H9 (cell line): Measurements from ENCODE around the gene JUP. TPM values are rescaled to one million over a fixed set of nuclear protein-coding genes. Genes with fewer than 3 reads are reported as not detected.

ENCODE experiments used
- DNase-seq: peaks from one replicate; pipeline ENCODE4 v3.0.0-alpha.2; 2017
- H2AFZ ChIP-seq: one replicate; pipeline ENCODE4 v1.6.1; 2013; ENCODE audit warnings: mild to moderate bottlenecking, low read length, control low read depth, moderate library complexity
- H2AK5ac ChIP-seq: 2 replicates; pipeline ENCODE4 v1.6.1; 2013; ENCODE audit warnings: low read length, control low read depth, mixed read lengths; ENCODE audit not compliant: insufficient read length
- H2BK120ac ChIP-seq: one replicate; pipeline ENCODE4 v1.6.1; 2013; ENCODE audit warnings: low read depth, mild to moderate bottlenecking, low read length, control low read depth, inconsistent platforms; ENCODE audit not compliant: poor library complexity, severe bottlenecking
- H2BK12ac ChIP-seq: 2 replicates; pipeline ENCODE4 v1.6.1; 2013; ENCODE audit warnings: low read length, control low read depth, mixed read lengths, low read depth; ENCODE audit not compliant: insufficient read length
- H2BK15ac ChIP-seq: 2 replicates; pipeline ENCODE4 v1.6.1; 2013; ENCODE audit warnings: low read depth, low read length, control low read depth
- H2BK20ac ChIP-seq: one replicate; pipeline ENCODE4 v1.6.1; 2013; ENCODE audit warnings: low read depth, mild to moderate bottlenecking, low read length, control low read depth, inconsistent platforms; ENCODE audit not compliant: poor library complexity, severe bottlenecking
- H2BK5ac ChIP-seq: 2 replicates; pipeline ENCODE4 v1.6.1; 2013; ENCODE audit warnings: low read length, control low read depth, mixed read lengths; ENCODE audit not compliant: insufficient read length
- H3K14ac ChIP-seq: 2 replicates; pipeline ENCODE4 v1.6.1; 2013; ENCODE audit warnings: low read length, control low read depth; ENCODE audit not compliant: insufficient read depth
- H3K18ac ChIP-seq: 2 replicates; pipeline ENCODE4 v1.6.1; 2013; ENCODE audit warnings: low read depth, mild to moderate bottlenecking, mixed read lengths, low read length, control low read depth; ENCODE audit not compliant: insufficient read length
- H3K23ac ChIP-seq: 2 replicates; pipeline ENCODE4 v1.6.1; 2013; ENCODE audit warnings: low read length, control low read depth, mixed read lengths, low read depth; ENCODE audit not compliant: insufficient read length
- H3K23me2 ChIP-seq: 2 replicates; pipeline ENCODE4 v1.6.1; 2013; ENCODE audit warnings: low read depth, mild to moderate bottlenecking, mixed read lengths, low read length, control low read depth; ENCODE audit not compliant: insufficient read length, poor library complexity, severe bottlenecking
- H3K27ac ChIP-seq: 2 replicates; pipeline ENCODE4 v1.5.1; 2013; ENCODE audit warnings: low read length, control low read depth, mixed read lengths, low read depth; ENCODE audit not compliant: insufficient read length
- H3K27me3 ChIP-seq: 2 replicates; pipeline ENCODE4 v1.6.1; 2013; ENCODE audit warnings: low read length, control low read depth, inconsistent platforms; ENCODE audit not compliant: insufficient read depth
- H3K4ac ChIP-seq: 2 replicates; pipeline ENCODE4 v1.6.1; 2013; ENCODE audit warnings: low read depth, mild to moderate bottlenecking, control low read depth, inconsistent platforms, low read length, moderate library complexity
- H3K4me1 ChIP-seq: 2 replicates; pipeline ENCODE4 v1.6.1; 2013; ENCODE audit warnings: low read length, control low read depth, inconsistent platforms; ENCODE audit not compliant: insufficient read depth
- H3K4me2 ChIP-seq: 2 replicates; pipeline ENCODE4 v1.6.1; 2013; ENCODE audit warnings: low read length, control low read depth, mixed read lengths; ENCODE audit not compliant: insufficient read length, insufficient read depth
- H3K56ac ChIP-seq: 2 replicates; pipeline ENCODE4 v1.6.1; 2013; ENCODE audit warnings: low read depth, mild to moderate bottlenecking, mixed read lengths, low read length, control low read depth; ENCODE audit not compliant: insufficient read length
- H3K79me1 ChIP-seq: 2 replicates; pipeline ENCODE4 v1.6.1; 2013; ENCODE audit warnings: low read depth, mild to moderate bottlenecking, moderate library complexity, low read length, control low read depth, inconsistent platforms; ENCODE audit not compliant: insufficient read depth, poor library complexity, severe bottlenecking
- H3K79me2 ChIP-seq: 2 replicates; pipeline ENCODE4 v1.6.1; 2013; ENCODE audit warnings: low read length, control low read depth, inconsistent platforms; ENCODE audit not compliant: insufficient read depth
- H3K9ac ChIP-seq: 2 replicates; pipeline ENCODE4 v1.6.1; 2013; ENCODE audit warnings: low read length, control low read depth, mixed read lengths; ENCODE audit not compliant: insufficient read length; ENCODE audit errors: extremely low read depth
- H3K9me3 ChIP-seq: one replicate; pipeline ENCODE4 v1.6.1; 2013; ENCODE audit warnings: low read depth, low read length, inconsistent platforms; ENCODE audit not compliant: control insufficient read depth
- H3T11ph ChIP-seq: one replicate; pipeline ENCODE4 v1.6.1; 2013; ENCODE audit warnings: mild to moderate bottlenecking, low read length, control low read depth, inconsistent platforms
- H4K20me1 ChIP-seq: one replicate; pipeline ENCODE4 v1.6.1; 2013; ENCODE audit not compliant: control insufficient read depth, insufficient read length, insufficient read depth
- H4K5ac ChIP-seq: 2 replicates; pipeline ENCODE4 v1.6.1; 2013; ENCODE audit warnings: low read depth, mild to moderate bottlenecking, mixed read lengths, low read length, control low read depth; ENCODE audit not compliant: insufficient read length
- H4K8ac ChIP-seq: replicated peaks from 2 replicates; pipeline ENCODE4 v1.6.1; 2013; ENCODE audit warnings: low read length, control low read depth, mixed read lengths, low read depth; ENCODE audit not compliant: insufficient read length
- H4K91ac ChIP-seq: 2 replicates; pipeline ENCODE4 v1.6.1; 2013; ENCODE audit warnings: low read depth, mild to moderate bottlenecking, moderate library complexity, mixed read lengths, low read length, control low read depth; ENCODE audit not compliant: insufficient read length
- H3K27ac Mint-ChIP-seq, 3 experiments: 2 replicates in 2 of 3; 3 replicates in 1 of 3; pipeline ENCODE4 v1.8.0; 2020 to 2021; ENCODE audit warnings: mixed read lengths in 3 of 3, mild to moderate bottlenecking in 1 of 3, moderate library complexity in 1 of 3
- H3K27me3 Mint-ChIP-seq: 2 replicates; pipeline ENCODE4 v1.8.0; 2021; ENCODE audit warnings: low read depth, mild to moderate bottlenecking, moderate library complexity, mixed read lengths
- H3K36me3 Mint-ChIP-seq, 3 experiments: 2 replicates in 2 of 3; 3 replicates in 1 of 3; pipeline ENCODE4 v1.8.0; 2020 to 2021; ENCODE audit warnings: low read depth in 3 of 3, mixed read lengths in 3 of 3; ENCODE audit not compliant: insufficient read depth in 1 of 3
- H3K4me1 Mint-ChIP-seq, 2 experiments: 2 replicates each; pipeline ENCODE4 v1.8.0; 2020; ENCODE audit warnings: mixed read lengths in 2 of 2
- H3K4me3 Mint-ChIP-seq, 2 experiments: 2 replicates in 1 of 2; 3 replicates in 1 of 2; pipeline ENCODE4 v1.8.0; 2020 to 2021; ENCODE audit warnings: mild to moderate bottlenecking in 2 of 2, mixed read lengths in 2 of 2, moderate library complexity in 1 of 2
- H3K9me3 Mint-ChIP-seq, 2 experiments: 2 replicates in 1 of 2; 3 replicates in 1 of 2; pipeline ENCODE4 v1.8.0; 2020; ENCODE audit warnings: mild to moderate bottlenecking in 2 of 2, mixed read lengths in 2 of 2, moderate library complexity in 1 of 2
- CTCF ChIP-seq: fragments of 200-600 bp; sonication (generic); conservative IDR thresholded peaks from 3 replicates; pipeline ENCODE4 v1.8.0; 2021; ENCODE audit warnings: antibody characterized with exemption, mild to moderate bottlenecking
- WGBS: extraction: QIAGEN DNeasy Blood & Tissue Kit; methylation state at CpG from one replicate; pipeline ENCODE4 v1.1.7; 2013; ENCODE audit warnings: missing lambda C conversion rate, low lambda C conversion rate, mixed read lengths; ENCODE audit not compliant: insufficient read length; ENCODE audit errors: extremely low coverage; 5-methylcytosine and 5-hydroxymethylcytosine counted together
- total RNA-seq: library from RNA; stranded (reverse); gene quantifications from 2 replicates; pipeline ENCODE4 v1.2.1, GENCODE V29; 2021

The JUP gene
- total RNA-seq, 1 experiment from 2014 or later: 90.1 TPM

GRCh38 chr17:41767324-41768042, 19.0 kb downstream of the JUP start:
- H4K91ac ChIP-seq: no peak overlapping the region
- no peak overlapping the region for H2BK120ac ChIP-seq
- no peak for TF ChIP-seq CTCF
- no peak overlapping the region for H3K56ac ChIP-seq
- H3T11ph ChIP-seq: no peak overlapping the region
- no peak for DNase-seq
- H3K23me2 ChIP-seq: no peaks in the 10 kb centered on the region
- H3K14ac ChIP-seq: no peak overlapping the region
- no peak overlapping the region for H2BK12ac ChIP-seq
- no peak overlapping the region for H3K9ac ChIP-seq
- no peaks in the 10 kb centered on the region for H4K20me1 ChIP-seq
- H3K9me3 Mint-ChIP-seq: no peaks in the 10 kb centered on the region
- H3K18ac ChIP-seq: no peak overlapping the region
- no peak overlapping the region for H2BK20ac ChIP-seq
- no peak overlapping the region for H3K23ac ChIP-seq
- H3K4me2 ChIP-seq: no peak overlapping the region
- no peak overlapping the region for H3K4ac ChIP-seq
- peaks cover 46 to 83% (median 80%) of the 10 kb centered on the region in 3 experiments for H3K36me3 Mint-ChIP-seq
- H2BK15ac ChIP-seq: no peak overlapping the region
- H3K27ac ChIP-seq: no peak overlapping the region
- peaks cover 5% of the 10 kb centered on the region; the same call in 1 of the 2 replicates for H3K4me1 ChIP-seq
- no peak overlapping the region for H2AK5ac ChIP-seq
- H3K9me3 ChIP-seq: no peaks in the 10 kb centered on the region
- H4K5ac ChIP-seq: no peak overlapping the region
- peaks cover 7 to 10% of the 10 kb centered on the region in 2 experiments for H3K4me1 Mint-ChIP-seq
- H2BK5ac ChIP-seq: no peak overlapping the region
- H3K27ac Mint-ChIP-seq: peak overlapping the region in 1 of 3 experiments; percentile 13; a peak in 1 of 7 replicates
- H2AFZ ChIP-seq: no peak overlapping the region
- no peak overlapping the region for H4K8ac ChIP-seq
- H3K79me1 ChIP-seq: no peaks in the 10 kb centered on the region
- H3K27me3 ChIP-seq: no peaks in the 10 kb centered on the region
- H3K79me2 ChIP-seq: no peaks in the 10 kb centered on the region
- no CpG with 5 or more reads among the region's 18 CpGs for WGBS
- no peaks in the 10 kb centered on the region for H3K27me3 Mint-ChIP-seq
- H3K4me3 Mint-ChIP-seq: no peak overlapping the region
